Iris pigment epithelial cell (primary cell): ENCODE data around the gene LRP2.
A peak's percentile ranks its signal among the peaks of the same experiment; 100 is the strongest.

Source experiments
- DNase-seq: peaks from one replicate; pipeline ENCODE4 v3.0.0-alpha.2; 2011; ENCODE audit warnings: low read depth

The LRP2 gene

GRCh38 chr2:169116993-169117392 lies 245.3 kb downstream of the LRP2 start:
- DNase-seq = no peak

GRCh38 chr2:169116327-169116726 lies 246.0 kb downstream of the LRP2 start:
- no peak for DNase-seq

- no peak for DNase-seq
Observed at GRCh38 chr2:169114056-169114455, 248.3 kb downstream of the LRP2 start.

- DNase-seq = no peak
Observed at GRCh38 chr2:169112841-169113240, 249.5 kb downstream of the LRP2 start.

- DNase-seq = no peak
Observed at GRCh38 chr2:169110916-169111315, 251.4 kb downstream of the LRP2 start.

GRCh38 chr2:169110419-169110818 lies 251.9 kb downstream of the LRP2 start:
- DNase-seq = no peak

GRCh38 chr2:169109502-169110409 lies 252.6 kb downstream of the LRP2 start:
- DNase-seq = peak; percentile 64

- no peak for DNase-seq
Observed at GRCh38 chr2:169108099-169108884, 254.0 kb downstream of the LRP2 start.

GRCh38 chr2:169107645-169108044 lies 254.7 kb downstream of the LRP2 start:
- no peak for DNase-seq

GRCh38 chr2:169106563-169107545 lies 255.5 kb downstream of the LRP2 start:
- no peak for DNase-seq

GRCh38 chr2:169106134-169106533 lies 256.2 kb downstream of the LRP2 start:
- DNase-seq = no peak

- DNase-seq = no peak
Observed at GRCh38 chr2:169105476-169105875, 256.9 kb downstream of the LRP2 start.

- DNase-seq = no peak
Observed at GRCh38 chr2:169104848-169105247, 257.5 kb downstream of the LRP2 start.

GRCh38 chr2:169095621-169096105 lies 266.7 kb downstream of the LRP2 start:
- peak; percentile 93 for DNase-seq

GRCh38 chr2:169094676-169095075 lies 267.7 kb downstream of the LRP2 start:
- no peak for DNase-seq

- no peak for DNase-seq
Observed at GRCh38 chr2:169093535-169093934, 268.8 kb downstream of the LRP2 start.

- DNase-seq = peak; percentile 87
Observed at GRCh38 chr2:169091761-169092519, 270.4 kb downstream of the LRP2 start.

GRCh38 chr2:169091256-169091655 lies 271.1 kb downstream of the LRP2 start:
- no peak for DNase-seq

GRCh38 chr2:169090133-169090820 lies 272.1 kb downstream of the LRP2 start:
- no peak for DNase-seq

- DNase-seq = no peak
Observed at GRCh38 chr2:169089182-169089581, 273.2 kb downstream of the LRP2 start.
